ENCODE data around the gene CCBE1.
"Not testable (repeated sequence)": the region's sequence is repeated elsewhere in the genome, so short reads cannot be mapped to it uniquely, and the experiment has no call there.

CCBE1 gene

GRCh38 chr18:59650266-59650820 is 46.9 kb downstream of the CCBE1 start:
- no peak for DNase-seq

GRCh38 chr18:59649591-59649990 is 47.6 kb downstream of the CCBE1 start:
- no peak for DNase-seq

- not testable (repeated sequence) for DNase-seq
Observed at GRCh38 chr18:59648469-59648868, 48.8 kb downstream of the CCBE1 start.

- no peak for DNase-seq
Observed at GRCh38 chr18:59646963-59647307, 50.3 kb downstream of the CCBE1 start.

- DNase-seq: no peak
Observed at GRCh38 chr18:59646228-59646962, 50.8 kb downstream of the CCBE1 start.

- DNase-seq: no peak
Observed at GRCh38 chr18:59643740-59644139, 53.5 kb downstream of the CCBE1 start.

GRCh38 chr18:59640721-59641120 is 56.5 kb downstream of the CCBE1 start:
- no peak for DNase-seq

- no peak for DNase-seq
Observed at GRCh38 chr18:59639821-59640220, 57.4 kb downstream of the CCBE1 start.

- DNase-seq: no peak
Observed at GRCh38 chr18:59639136-59639535, 58.1 kb downstream of the CCBE1 start.

- no peak for DNase-seq
Observed at GRCh38 chr18:59633961-59634485, 63.2 kb downstream of the CCBE1 start.

GRCh38 chr18:59633317-59633716 is 63.9 kb downstream of the CCBE1 start:
- no peak for DNase-seq

GRCh38 chr18:59631583-59632181 is 65.5 kb downstream of the CCBE1 start:
- DNase-seq: no peak

GRCh38 chr18:59629894-59630293 is 67.3 kb downstream of the CCBE1 start:
- DNase-seq: no peak

- DNase-seq: no peak
Observed at GRCh38 chr18:59628995-59629394, 68.2 kb downstream of the CCBE1 start.

- no peak for DNase-seq
Observed at GRCh38 chr18:59627414-59627813, 69.8 kb downstream of the CCBE1 start.

GRCh38 chr18:59624369-59624765 is 72.9 kb downstream of the CCBE1 start:
- DNase-seq: no peak

GRCh38 chr18:59623456-59624368 is 73.5 kb downstream of the CCBE1 start:
- no peak for DNase-seq

GRCh38 chr18:59621027-59621426 is 76.2 kb downstream of the CCBE1 start:
- no peak for DNase-seq

- no peak for DNase-seq
Observed at GRCh38 chr18:59620381-59620780, 76.8 kb downstream of the CCBE1 start.

GRCh38 chr18:59619816-59620215 is 77.4 kb downstream of the CCBE1 start:
- DNase-seq: no peak

GRCh38 chr18:59617468-59617932 is 79.7 kb downstream of the CCBE1 start:
- DNase-seq: no peak

- DNase-seq: no peak
Observed at GRCh38 chr18:59616501-59616900, 80.7 kb downstream of the CCBE1 start.

- DNase-seq: no peak
Observed at GRCh38 chr18:59613903-59614302, 83.3 kb downstream of the CCBE1 start.
